Lower leg skin (tissue), 4 donors: ENCODE data around the gene ADARB1. TPM values are rescaled to one million over a fixed set of nuclear protein-coding genes. Genes with fewer than 3 reads are reported as not detected.

Experiments used
- DNase-seq, 2 donors: peaks; one replicate each; pipeline ENCODE4 v3.0.0-alpha.2; 2019; ENCODE audit warnings: low spot score in 2 of 2
- H3K4me3 ChIP-seq: fragments of 200-600 bp; sonication (generic); 2 replicates; pipeline ENCODE4 v1.5.1; 2017; ENCODE audit warnings: mild to moderate bottlenecking, low read depth; ENCODE audit not compliant: poor library complexity, severe bottlenecking
- CTCF ChIP-seq, 3 donors: fragments of 450-650 bp; IDR thresholded peaks; one replicate each; pipeline ENCODE4 v1.5.1; 2016; ENCODE audit warnings: antibody characterized with exemption in 3 of 3, mild to moderate bottlenecking in 3 of 3, moderate library complexity in 2 of 3
- POLR2A ChIP-seq, 2 donors: fragments of 450-650 bp; IDR thresholded peaks; one replicate each; pipeline ENCODE4 v1.6.1; 2016 to 2017; ENCODE audit warnings: antibody characterized with exemption in 2 of 2, mild to moderate bottlenecking in 1 of 2, moderate library complexity in 1 of 2
- WGBS, 2 donors: methylation state at CpG; one replicate each; pipeline ENCODE4 v1.1.5; 2018; 5-methylcytosine and 5-hydroxymethylcytosine counted together
- intact Hi-C: fragments of 100-400 bp; cut with DNase I; formaldehyde crosslinking; loops from one replicate; pipeline ENCODE4 v1.15.0; 2023; ENCODE audit warnings: low total_unique reads
- total RNA-seq, 4 donors: library from RNA; depleted of rRNA; stranded (reverse); fragments of >200 nt; gene quantifications; one replicate each; pipeline ENCODE4 v1.1.0, GENCODE V29; 2016

Gene ADARB1
- total RNA-seq, 4 donors from 2014 or later, result 14.6 to 21.9 (median 16.6) TPM

DNA sequence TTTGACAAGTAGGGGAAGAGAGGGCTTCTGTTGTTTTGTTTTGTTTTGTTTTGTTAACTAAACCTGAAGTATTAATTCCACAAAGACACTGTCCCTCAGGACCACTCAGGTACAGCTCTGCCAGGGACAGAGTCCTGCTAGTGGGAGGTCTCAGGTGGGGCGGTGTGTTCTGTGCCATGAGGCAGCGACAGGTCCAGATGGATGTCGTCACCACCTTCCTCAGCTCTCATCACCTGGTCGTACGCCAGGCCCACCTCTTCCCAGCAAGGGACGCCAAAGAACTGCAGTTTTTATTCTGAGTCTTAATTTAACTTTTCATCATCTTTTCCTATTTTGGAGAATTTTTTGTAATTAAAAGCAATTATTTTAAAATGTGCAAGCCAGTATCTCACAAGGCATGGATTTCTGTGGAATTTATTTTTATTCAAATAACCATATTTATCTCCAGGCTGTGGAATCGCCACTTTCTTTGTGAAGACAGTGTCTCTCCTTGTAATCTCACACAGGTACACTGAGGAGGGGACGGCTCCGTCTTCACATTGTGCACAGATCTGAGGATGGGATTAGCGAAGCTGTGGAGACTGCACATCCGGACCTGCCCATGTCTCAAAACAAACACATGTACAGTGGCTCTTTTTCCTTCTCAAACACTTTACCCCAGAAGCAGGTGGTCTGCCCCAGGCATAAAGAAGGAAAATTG is 150.8 kb downstream of the ADARB1 start:
- no peak for DNase-seq
- no peak overlapping the region for H3K4me3 ChIP-seq
- intact Hi-C loops, result no loop called here
- WGBS, 2 donors, result 86 to 90% methylated on average over 11 of the region's 11 CpGs
- TF ChIP-seq POLR2A (IDR thresholded peaks at IDR 0.05), result no peak
- TF ChIP-seq CTCF (IDR thresholded peaks at IDR 0.05), result no peak

GRCh38 chr21:45225741-45226327 is 151.5 kb downstream of the ADARB1 start:
- no peak overlapping the region for H3K4me3 ChIP-seq
- intact Hi-C loops, result no loop called here
- no peak for DNase-seq
- WGBS, 2 donors, result 78 to 81% methylated on average over 16 of the region's 16 CpGs
- TF ChIP-seq CTCF (IDR thresholded peaks at IDR 0.05), result no peak
- no peak for TF ChIP-seq POLR2A (IDR thresholded peaks at IDR 0.05)

DNA sequence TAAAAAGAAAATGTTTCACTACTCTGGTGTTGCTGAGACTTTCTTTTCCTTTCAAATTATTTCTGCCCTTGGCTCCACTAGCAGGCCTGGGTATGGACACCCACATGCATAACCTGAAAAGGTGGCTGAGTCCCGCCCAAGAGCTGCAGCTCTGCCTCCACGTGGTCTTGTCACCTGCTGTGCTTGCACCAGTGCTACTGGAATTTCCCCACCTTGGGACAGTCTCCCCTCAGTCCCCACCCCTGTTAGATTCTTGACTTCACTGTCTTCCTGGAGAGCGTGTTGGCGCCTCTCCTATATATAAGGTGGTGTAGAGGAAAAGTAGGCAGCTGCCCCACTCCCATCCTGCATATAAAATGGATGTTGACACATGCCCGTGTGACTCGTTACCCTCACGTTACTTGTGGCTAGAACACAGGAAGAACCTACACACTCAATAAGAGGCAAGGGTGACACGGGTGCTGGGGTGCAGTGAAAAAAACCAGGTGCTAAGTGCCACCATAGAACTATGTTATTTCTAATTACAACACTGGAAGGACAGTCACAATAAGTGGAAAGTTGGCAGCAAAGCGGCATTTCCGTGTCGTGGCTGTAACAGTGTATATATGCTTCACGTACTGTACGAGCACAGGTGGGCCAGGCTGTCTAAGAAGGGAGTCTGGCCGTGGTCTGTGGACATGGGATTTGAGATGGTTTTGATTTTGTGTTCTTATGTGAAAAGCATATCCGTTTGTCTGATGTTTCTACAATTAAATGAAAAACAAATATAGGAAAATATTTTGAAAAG is 152.4 kb downstream of the ADARB1 start:
- H3K4me3 ChIP-seq, result no peak overlapping the region
- intact Hi-C loops, result no loop called here
- DNase-seq, result no peak
- TF ChIP-seq CTCF (IDR thresholded peaks at IDR 0.05) (no peak), POLR2A (IDR thresholded peaks at IDR 0.05) (no peak)
- 58 to 60% methylated on average over 15 of the region's 15 CpGs for WGBS, 2 donors

DNA sequence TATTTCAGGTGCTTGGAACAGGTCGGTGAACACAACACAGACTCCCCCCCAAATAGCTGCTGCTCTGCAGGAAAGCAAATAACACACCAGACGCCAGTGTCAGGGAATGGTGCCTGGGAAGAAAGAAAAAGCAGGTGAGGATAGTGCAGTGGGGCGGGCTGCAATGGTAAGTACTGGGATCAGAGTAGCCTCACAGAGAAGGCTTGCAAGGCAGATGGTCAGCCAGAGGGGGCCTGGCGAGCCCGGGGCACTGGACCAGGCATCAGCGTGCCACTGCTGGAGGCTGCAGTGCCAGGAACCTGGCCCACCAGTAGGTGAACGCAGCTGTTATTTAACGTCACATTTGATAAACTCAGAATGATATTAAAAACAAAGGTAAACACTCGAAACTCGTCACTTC is 153.4 kb downstream of the ADARB1 start:
- TF ChIP-seq CTCF (IDR thresholded peaks at IDR 0.05) (no peak), POLR2A (IDR thresholded peaks at IDR 0.05) (no peak)
- intact Hi-C loops, result no loop called here
- 69 to 82% methylated on average over 10 of the region's 10 CpGs for whole genome bisulfite sequencing, 2 donors
- no peak overlapping the region for H3K4me3 ChIP-seq
- no peak for DNase-seq

DNA sequence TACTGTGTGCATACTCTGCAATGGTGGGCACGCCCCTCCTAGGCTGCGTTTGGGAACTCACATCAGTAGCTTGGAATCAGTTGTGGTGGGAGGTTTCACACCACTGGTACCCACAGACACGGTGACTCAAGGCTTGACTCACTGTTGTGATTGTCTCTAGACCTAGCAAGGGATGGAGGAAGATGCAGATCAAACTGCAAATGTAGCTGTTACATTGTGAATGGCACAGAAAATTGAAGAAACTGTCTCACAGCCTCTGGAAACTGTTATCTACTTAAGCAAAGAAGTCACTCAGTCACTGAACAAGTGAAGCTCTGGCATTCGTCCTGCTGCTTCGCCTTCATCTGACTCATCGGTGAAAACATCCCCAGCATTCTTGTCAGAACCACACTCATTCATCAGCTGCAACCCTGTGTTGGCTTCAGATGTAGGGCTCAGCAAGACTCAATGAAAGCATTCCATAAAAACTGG is 153.8 kb downstream of the ADARB1 start:
- 17 to 25% methylated on average over 6 of the region's 6 CpGs for WGBS, 2 donors
- intact Hi-C loops, result no loop called here
- TF ChIP-seq CTCF (IDR thresholded peaks at IDR 0.05) (no peak), POLR2A (IDR thresholded peaks at IDR 0.05) (no peak)
- H3K4me3 ChIP-seq, result no peak overlapping the region
- DNase-seq, result peak in 1 of 2 donors; percentile 69
